ENCODE results near the gene FOXL1.

FOXL1 gene

GRCh38 chr16:86578061-86578599 lies at the start of gene FOXL1:
FOXL1 (plus strand) TSS chr16:86578549; CDS start chr16:86578724, 175 bp downstream.
- DNase-seq (ENCODE audit: low read depth in 2 of 2): no peak

GRCh38 chr16:86529160-86529559 lies 49.2 kb upstream of the FOXL1 start:
- DNase-seq (ENCODE audit: low read depth in 2 of 2): no peak

- DNase-seq (ENCODE audit: low read depth in 2 of 2): no peak
Measured at GRCh38 chr16:86530251-86531190, 47.8 kb upstream of the FOXL1 start.

GRCh38 chr16:86531191-86531545 lies 47.2 kb upstream of the FOXL1 start:
- DNase-seq (ENCODE audit: low read depth in 2 of 2): no peak

- no peak for DNase-seq (ENCODE audit: low read depth in 2 of 2)
Measured at GRCh38 chr16:86531641-86532525, 46.5 kb upstream of the FOXL1 start.

GRCh38 chr16:86532526-86532815 lies 45.9 kb upstream of the FOXL1 start:
- DNase-seq (ENCODE audit: low read depth in 2 of 2): no peak

GRCh38 chr16:86533076-86533475 lies 45.3 kb upstream of the FOXL1 start:
- no peak for DNase-seq (ENCODE audit: low read depth in 2 of 2)

- DNase-seq (ENCODE audit: low read depth in 2 of 2): no peak
Measured at GRCh38 chr16:86533767-86534351, 44.5 kb upstream of the FOXL1 start.

- no peak for DNase-seq (ENCODE audit: low read depth in 2 of 2)
Measured at GRCh38 chr16:86534779-86535615, 43.4 kb upstream of the FOXL1 start.

GRCh38 chr16:86536621-86537020 lies 41.7 kb upstream of the FOXL1 start:
- DNase-seq (ENCODE audit: low read depth in 2 of 2): no peak

- DNase-seq (ENCODE audit: low read depth in 2 of 2): no peak
Measured at GRCh38 chr16:86537486-86537885, 40.9 kb upstream of the FOXL1 start.

GRCh38 chr16:86538196-86538780 lies 40.1 kb upstream of the FOXL1 start:
- no peak for DNase-seq (ENCODE audit: low read depth in 2 of 2)

GRCh38 chr16:86540894-86541293 lies 37.5 kb upstream of the FOXL1 start:
- no peak for DNase-seq (ENCODE audit: low read depth in 2 of 2)

- no peak for DNase-seq (ENCODE audit: low read depth in 2 of 2)
Measured at GRCh38 chr16:86541560-86541959, 36.8 kb upstream of the FOXL1 start.

GRCh38 chr16:86542756-86543750 lies 35.3 kb upstream of the FOXL1 start:
- DNase-seq (ENCODE audit: low read depth in 2 of 2): no peak

GRCh38 chr16:86545481-86545880 lies 32.9 kb upstream of the FOXL1 start:
- no peak for DNase-seq (ENCODE audit: low read depth in 2 of 2)

GRCh38 chr16:86545954-86546637 lies 32.3 kb upstream of the FOXL1 start:
- DNase-seq (ENCODE audit: low read depth in 2 of 2): no peak

- no peak for DNase-seq (ENCODE audit: low read depth in 2 of 2)
Measured at GRCh38 chr16:86546638-86547013, 31.7 kb upstream of the FOXL1 start.

- no peak for DNase-seq (ENCODE audit: low read depth in 2 of 2)
Measured at GRCh38 chr16:86547286-86547685, 31.1 kb upstream of the FOXL1 start.
